Stimulated activated CD8-positive, alpha-beta memory T cell treated with anti-CD3 and anti-CD28 coated beads, Interleukin-2, amount 100 ng/mL, for 1 hour (primary cell): ENCODE results near the gene TSPAN31.

Experiments
- DNase-seq, 2 donors: peaks; one replicate each; pipeline ENCODE4 v3.0.0-alpha.2; 2020; ENCODE audit warnings: low read depth in 2 of 2

The TSPAN31 gene

DNA sequence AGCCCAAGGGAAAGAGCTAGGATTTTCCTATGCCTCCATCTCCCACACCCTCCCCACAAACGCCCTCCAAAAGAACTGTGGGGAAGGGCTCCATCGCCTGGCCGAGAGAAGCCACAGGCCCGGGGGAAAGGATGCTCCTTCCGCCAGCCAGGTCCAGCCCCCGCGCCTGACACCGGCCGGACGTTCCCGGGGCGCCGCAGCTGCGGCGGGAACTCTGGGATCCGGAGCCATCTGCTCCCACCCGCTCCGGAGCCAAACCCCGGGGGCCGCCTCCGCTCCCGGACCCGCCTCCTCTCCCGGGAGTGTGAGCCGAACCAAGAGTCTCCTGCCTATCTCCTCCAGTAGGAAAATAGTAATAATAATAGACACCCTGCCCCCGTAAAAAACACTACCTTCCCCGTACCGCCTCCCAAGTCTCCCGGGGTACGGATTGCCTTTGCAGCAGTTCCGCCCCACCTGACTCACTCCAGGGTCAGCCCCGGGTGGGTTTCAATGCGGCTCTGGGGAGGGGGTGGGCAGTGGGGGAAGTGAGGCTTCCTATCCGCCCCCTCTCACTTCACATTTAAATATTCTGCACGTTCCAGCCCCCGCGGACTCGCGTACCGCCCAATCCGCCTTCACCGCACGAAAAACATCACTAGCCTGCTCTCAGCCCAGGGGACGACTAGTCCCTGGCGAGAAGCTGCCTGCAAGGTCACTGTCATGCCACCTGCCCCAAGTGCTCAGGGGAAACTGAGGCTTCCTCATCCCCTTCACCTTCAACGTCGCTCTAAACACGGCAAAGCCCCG, 8.7 kb upstream of the TSPAN31 start:
- DNase-seq, result no peak

DNA sequence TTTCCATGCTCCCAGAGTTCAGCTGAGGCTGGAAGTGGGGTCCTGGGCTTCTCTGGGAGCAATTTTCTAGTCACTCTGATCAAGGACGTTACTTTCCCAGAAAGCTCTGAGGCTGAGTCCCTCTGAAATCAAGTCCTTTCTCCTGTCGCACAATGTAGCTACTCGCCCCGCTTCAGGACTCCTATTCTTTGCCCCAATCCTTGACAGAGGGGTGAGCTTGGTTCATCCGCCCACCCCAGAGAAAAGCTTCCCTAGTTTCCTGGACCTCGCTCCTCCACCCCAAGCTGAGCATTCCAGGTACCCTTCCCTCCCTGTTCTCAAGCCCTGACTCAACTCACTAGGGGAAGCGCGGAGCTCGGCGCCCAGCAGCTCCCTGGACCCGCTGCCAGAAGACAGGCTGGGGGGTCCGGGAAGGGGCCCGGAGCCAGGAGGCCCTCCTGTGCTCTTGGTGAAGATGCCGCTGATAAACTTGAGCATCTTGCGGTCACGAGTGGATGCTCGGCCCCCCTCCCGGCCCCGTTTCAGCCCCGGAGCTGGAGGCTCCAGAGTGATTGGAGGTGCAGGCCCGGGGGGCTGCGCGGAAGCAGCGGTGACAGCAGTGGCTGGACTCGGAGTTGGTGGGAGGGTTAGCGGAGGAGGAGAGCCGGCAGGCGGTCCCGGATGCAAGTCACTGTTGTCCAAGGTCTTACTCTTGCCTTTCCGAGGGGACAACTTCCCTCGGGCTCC, 7.9 kb upstream of the TSPAN31 start:
- DNase-seq, result no peak

DNA sequence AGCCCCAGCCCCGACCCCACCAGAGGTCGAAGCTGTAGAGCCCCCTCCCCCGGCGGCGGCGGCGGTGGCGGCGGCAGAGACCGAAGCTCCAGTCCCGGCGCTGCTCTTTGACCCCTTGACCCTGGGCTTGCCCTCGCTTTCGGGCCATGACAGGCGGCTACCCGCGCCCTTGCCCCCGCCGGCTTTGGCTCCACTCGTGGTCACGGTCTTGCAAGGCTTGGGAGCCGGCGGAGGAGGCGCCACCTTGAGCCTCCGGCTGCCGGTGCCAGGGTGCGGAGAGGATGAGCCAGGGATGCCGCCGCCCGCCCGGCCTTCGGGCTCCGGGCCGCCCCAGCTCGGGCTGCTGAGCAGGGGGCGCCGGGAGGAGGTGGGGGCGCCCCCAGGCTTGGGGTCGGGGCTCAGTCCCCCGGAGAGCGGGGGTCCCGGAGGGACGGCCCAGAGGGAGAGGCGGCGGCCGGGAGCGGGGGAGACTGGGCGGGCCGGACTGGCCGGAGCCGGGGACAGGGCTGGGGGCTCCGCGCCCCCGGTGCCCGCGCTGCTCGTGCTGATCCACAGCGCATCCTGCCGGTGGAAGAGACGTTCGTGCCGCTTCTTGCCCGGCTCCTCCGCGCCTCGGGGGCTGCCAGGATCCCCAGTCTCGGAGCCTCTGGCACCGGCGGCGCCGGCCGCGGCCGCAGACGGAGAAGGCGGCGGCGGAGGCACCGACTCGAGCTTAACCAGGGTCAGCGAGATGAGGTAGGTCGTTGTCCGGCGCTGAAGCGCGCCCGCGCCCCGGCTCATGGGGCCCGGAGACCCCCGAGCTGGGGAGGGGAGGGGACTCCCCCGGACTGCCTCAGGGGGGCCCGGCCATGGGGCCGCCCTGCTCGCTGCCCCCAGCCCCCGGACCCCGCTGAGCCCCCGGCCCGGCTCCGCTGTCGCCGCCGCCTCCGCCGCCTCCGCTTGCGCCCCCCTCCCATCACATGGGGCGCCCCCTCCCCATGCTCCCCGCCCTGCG, 7.1 kb upstream of the TSPAN31 start:
- DNase-seq, result no peak

DNA sequence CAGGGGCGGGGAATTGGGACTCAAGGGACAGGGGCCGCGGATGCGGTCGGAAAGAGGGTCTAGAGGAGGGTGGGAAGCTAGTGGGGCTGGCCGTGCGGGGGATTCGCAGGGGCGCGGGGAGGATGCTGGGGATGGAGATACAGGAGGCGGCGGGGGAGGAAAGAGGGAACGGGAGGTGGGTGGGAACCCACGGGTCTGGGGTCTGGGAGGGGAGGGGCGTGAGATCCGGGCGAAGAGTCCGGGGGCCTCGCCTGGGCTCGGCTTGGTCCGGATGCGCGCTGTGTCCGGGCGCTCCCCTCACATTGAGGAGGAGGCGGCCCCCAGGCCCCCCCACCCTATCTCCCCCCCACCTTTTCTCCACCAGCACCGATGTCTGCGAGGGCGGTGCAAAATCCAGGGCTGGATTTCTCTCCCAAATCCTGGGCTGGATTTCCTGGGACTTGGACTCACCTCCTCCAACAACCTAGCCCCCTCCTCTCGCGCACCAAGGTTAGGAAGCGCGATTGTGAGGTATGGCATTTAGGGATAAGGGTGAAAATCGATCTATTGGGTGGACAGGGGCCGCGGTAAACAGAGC, 6.1 kb upstream of the TSPAN31 start, which contains the start of gene AGAP2:
Gene AGAP2 (minus strand): TSS at position 82 of the 577 bp plus-strand sequence. CDS start 496 bp downstream, outside the sequence.
- no peak for DNase-seq

DNA sequence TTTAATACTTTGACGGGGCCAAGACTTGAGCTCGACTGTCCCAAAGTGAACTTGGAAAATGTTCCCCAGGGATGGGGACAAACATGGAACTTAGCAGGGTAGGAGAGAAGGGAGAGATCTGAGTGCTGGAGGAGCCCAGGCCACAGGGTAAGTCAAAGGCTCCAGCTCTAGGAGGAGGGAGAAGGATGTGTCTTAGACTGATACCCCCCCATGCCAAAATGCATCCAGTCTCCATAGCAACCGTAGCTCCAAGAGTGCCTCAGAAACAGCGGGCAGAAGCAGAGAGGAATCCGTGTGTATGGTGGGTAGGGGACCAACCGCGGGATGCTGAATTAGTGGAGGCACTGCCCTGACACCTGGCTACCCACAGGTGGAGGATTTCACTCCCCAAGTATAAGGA, 5.5 kb upstream of the TSPAN31 start:
- no peak for DNase-seq

DNA sequence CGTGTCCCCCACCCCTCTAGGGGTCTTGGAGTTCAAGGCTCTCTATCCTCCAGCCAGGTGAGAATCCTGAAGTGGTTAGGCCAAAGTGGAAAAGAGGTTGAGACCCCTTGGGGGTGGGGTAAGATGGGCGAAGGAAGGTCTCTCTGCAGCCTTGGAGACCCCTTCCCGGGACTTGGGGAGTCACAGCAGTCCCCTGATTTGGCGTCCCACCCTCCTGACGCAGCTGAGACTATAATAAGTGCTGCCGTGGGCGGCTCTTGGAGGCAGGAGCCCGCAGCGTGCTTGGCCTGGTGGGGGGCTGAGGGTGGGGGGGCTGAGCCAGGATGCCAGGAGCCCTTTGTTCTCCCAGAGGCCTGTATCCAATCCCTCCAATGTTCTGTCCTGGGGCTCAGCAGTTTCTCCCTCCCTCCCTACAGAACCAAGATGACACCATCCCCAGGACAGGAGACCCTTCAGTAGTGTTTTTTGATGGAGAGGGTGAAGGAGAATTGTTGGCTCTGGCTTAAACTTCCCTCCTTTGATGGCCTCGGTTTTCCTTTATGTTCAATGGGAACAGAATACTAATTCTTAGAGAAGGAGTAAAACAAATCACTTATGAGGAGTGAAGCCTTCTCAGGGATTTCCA, 4.8 kb upstream of the TSPAN31 start:
- DNase-seq, result no peak

DNA sequence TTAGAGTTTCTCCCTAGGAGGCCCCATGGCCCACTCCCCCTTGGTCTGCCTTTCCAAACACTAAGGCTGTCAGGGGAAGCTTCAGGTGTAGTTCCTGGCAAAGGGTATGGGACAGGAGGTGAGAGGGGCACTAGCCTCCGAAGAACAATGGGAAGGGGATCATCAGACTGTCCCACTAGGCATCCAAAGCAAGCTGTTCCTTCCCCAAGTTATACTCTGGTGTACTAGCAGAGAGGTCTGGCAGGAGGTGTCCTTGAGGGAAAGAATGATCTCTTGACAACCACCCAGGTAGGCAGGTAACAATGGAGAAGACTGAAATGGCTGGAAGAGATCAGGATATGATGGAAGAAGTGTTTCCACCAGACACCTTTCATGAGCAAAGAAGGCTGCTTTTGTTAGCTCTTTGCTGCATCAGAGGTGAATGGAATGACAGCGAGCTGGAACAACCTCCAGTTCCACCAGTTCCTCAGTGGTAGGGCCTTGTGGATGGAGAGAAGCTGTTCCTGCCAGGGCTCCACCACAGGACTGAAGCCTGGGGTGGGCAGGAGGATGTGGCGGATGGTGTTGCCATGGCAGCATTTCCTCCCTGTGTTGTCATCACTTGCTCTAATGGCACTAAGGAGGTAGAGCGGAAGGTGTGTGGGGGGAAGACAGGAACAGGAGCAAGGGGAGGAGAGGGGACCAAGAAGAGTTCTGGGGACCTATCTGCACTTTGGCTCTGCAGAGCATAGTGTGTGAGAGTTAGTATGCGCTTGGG, 4.0 kb upstream of the TSPAN31 start:
- DNase-seq, result peak; percentile 59 to 63

DNA sequence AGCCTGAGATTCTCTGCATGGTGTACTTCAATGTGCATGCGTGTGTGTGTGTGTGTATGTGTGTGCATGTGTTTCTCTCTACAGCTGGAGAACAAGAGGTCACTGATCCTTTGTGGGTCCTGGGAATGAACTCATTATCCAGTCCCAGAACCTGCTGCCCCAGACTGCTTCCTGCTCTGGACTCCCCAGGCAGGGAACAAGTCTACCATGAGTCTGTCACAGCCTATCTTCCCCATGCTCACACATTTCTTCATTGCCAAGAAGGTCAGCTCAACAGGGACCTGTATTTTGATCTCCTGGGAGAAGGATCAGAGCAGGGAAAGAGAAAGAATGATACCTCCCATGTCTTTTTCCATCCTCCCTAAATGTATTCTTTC, 3.4 kb upstream of the TSPAN31 start:
- DNase-seq, result no peak

DNA sequence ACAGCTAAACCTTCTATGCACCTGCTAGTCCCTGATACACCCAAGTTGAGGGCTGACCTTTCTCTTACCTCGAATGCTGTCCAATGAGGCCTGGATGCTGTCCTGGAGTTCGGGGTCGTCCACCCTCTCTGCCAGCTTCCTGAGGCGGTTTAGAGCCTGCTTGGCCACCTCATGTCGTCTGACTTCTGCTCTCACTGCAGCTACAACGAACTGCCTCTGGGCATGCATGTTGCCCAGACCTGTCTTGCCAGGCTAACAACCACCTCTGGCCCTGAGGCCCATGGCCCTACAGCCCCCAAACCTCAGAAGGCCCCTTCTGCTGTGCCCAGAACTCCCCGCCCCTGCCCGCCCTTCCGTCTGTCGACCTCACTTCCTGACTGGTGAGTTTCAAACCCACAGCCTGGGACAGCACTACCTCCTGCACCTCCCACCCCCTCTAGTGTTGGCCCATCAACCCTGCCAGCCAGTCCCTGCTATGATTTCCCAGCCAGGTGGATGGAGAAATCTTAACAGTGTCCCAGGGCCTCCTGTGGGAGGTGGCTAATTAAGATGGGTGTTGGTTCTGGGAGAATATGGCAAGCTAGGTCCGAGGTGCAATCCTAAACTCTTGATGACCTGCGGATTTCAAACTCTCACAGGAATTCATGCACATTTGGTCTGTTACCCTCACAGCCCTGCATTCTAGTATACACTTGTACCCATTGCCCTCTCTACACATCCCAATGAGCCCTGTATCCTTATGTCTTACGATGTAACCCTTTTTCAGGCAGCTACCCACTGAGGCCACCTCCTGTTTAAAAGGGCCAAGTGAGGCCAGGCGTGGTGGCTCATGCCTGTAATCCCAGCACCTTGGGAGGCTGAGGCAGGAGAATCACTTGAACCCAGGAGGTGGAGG, 2.7 kb upstream of the TSPAN31 start:
- peak; percentile 46 to 68 for DNase-seq

DNA sequence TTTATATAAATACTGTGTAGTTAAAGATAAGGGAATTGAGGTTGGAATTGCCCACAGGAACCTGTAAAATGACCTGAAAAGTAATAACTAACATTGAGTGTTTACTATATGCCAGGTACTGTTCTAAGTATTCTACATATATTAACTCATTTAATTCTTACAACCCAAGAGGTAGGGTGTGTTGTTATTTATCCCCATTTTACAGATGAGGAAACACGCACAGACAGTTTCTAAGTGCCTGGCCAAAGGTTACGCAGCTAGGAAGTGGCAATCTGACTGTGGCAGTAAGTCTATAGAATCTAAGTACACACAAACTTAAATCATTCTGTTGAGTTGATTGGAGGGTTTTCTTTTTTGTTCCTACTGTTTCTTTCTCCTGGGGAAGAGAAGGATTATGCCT, 1.1 kb upstream of the TSPAN31 start:
- no peak for DNase-seq

DNA sequence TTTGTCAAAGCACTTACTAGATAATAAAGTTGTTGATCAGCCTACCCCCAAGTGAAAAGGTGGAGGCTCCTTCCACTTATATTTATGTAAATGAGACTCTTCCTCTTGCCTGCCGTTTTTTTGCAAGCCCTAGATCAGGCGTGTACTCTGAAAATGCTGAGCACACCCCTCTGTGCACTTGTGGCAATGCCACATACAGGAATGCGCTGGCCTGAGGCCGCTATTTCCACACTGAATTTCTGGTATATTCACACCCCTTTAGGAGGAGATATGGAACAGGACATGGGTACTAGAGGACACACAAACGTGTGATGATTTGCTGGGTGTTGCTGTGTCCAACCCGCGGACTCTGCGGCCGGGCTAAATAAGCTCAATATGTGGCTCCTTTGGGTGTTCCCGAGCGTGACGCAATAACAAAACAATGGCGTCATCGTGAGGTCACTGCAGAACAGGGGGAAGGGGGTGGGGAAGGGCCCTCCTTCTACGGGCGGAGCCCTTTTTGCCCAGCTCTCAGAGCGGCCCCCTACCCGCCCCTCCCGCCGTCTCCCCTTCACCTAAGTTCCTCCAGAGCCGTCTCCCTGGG, 554 bp upstream of the TSPAN31 start:
- DNase-seq, result peak; percentile 39

DNA sequence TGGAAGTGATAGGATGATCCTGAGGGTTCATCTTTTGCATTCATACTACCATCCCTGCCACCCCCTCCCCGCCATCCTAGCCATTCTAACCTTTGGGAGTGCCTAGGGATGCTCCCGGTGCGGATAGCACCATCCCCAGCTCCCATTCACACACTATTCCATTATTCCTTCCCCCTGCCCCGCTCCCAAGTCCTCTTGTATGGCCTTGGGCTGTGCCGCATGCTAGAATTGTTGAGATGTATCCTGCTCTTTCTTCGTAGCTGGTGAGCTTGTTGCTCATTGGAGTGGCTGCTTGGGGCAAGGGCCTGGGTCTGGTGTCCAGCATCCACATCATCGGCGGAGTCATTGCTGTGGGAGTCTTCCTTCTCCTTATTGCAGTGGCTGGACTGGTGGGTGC, 644 bp downstream of the TSPAN31 start:
- DNase-seq, result no peak

DNA sequence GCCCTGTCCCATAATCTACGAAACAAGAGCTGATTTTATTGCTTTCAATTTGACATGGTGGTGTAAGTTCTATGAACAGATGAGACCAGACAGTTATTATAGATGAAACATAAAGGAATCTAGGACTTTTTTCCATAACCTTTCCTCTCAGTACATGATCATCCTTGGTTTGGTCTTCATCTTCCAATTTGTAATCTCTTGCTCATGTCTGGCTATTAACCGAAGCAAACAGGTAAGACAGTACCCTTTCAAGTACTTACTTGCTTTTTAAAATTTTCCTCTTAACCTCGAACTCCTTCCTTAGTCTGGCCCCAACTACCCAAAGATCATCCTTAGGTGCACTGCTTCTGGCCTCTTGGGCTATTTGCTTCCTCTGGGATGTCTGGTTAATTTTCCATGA, 1.2 kb downstream of the TSPAN31 start:
- DNase-seq, result no peak

DNA sequence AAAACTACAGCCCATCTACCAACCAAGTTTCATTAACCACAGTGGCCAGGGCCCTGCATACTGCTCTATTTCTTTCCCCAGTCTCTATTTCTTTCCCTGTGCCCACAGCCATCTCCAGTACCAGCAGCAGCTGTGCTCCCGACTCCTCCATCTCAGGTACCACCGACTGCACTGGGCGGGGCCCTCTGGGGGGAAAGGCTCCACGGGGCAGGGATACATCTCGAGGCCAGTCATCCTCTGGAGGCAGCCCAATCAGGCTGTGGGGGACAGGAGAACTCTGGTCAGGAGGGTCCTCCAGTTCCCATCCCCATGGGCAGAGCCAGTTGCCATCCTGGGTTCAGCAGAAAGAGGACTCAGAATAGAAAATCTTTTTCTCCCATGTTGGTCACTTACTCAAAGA, 4.2 kb downstream of the TSPAN31 start:
- no peak for DNase-seq

DNA sequence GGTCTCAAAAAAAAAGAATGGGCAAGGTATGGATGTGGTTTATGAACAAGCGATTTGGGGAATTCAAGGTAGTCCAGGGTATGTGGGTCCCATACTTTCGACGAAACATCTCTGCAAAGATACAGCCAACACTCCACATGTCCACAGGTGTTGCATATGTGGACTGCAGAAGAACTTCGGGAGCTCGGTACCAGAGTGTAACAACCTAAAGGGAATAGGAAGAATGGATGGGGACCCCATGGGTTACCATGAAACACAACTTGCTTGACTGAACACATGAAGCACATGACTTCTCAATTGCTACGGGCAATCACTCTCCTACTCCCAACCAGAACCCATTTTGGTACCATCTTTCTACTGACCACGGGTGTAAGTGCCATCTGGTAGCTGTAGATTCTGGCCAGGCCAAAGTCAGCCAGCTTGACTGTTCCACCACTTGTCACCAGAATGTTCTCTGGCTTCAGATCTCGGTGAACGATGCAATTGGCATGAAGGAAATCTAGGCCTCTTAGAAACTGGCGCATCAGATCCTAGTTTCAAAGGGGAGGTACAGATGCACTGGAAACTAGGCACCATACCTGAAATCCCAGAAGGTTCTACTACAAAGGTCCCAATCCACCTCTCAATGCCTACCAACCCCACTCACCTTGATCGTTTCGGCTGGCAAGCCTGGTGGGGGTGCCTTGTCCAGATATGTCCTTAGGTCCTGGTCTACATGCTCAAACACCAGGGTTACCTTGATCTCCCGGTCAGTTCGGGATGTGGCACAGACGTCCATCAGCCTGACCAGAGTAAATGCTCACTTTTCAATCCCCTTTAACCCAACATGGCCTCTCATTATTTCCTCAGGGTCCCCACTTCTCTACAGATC, 6.0 kb downstream of the TSPAN31 start:
- DNase-seq, result no peak

DNA sequence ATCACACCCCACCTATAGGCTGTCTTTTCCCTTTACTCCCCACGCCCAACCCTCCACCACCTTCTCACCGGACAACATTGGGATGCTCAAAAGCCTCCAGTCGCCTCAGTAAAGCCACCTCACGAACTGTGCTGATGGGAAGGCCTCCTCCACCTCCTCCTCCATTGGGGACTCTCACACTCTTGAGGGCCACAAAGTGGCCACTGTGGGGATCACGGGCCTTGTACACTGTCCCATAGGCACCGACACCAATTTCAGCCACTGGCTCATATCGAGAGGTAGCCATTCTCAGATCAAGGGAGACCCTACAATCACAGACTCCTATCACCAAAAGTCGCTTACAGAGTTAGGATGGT, 6.6 kb downstream of the TSPAN31 start:
- DNase-seq, result no peak

DNA sequence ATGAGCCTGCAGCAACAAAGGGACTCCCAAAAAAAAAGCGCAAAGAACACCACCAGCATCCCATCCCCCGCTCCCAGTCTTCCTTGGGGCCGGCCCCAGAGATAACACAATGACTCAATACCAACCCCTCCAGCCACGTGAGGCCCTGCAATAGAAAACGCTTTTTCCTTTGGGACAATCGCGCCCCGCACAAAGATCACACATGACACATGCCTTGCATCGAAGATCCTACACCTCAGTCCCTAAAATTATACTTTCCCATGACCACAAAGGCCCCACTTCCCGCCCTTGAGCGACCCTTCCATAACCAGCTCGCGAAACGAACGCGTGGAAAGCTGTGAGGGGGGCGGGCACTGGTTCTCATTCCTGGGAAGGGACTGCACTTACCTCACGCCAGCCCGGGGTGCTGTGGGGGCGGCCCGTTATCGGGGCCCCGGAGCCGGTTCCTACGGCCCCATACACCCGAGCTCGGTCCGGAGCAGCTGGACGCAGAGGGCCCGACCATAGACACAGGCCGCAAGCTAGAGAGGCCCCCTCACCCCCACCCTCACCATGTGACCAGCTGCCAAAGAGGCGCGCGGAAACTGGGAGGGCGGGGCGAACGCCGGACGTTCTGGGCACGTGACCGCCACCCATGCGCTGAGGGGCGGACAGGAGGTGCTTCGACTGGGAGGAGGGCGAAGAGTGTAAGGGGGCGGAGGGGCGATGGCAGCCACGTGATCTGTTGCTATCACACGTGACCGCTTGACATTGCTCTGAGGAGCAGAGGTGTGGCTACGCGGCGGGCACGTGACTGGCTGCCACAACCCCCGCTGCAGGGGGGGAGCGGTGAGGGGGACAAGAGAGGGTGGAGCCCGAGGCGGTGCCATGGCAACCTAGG, 7.2 kb downstream of the TSPAN31 start, which contains the start of gene CDK4:
Gene CDK4 (minus strand): TSS at position 523 of the 880 bp plus-strand sequence. CDS start 593 bp downstream, outside the sequence.
- DNase-seq, result peak; percentile 96 to 98
